ENCODE data around the gene RAB3A.

Gene RAB3A

DNA sequence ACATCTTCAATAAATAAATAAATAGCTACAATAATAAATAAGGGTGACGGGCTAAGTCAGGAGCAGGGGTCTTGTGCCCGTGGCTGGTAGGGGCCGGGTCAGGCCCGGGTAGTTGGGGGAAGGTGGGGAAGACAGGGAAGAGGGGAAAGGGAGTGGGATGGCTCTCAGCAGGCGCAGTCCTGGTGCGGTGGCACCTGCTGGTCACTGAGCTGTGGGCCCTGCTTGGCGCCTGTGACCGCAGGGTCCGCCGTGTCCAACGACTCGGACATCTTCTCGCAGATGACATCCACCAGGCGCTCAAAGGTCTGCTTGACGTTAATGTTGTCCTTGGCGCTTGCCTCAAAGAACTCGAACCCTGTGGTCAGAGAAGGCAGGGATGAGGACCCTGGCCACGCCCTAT lies 6.5 kb downstream of the RAB3A start:
- no peak for DNase-seq (ENCODE audit: low read depth)

- no peak for DNase-seq (ENCODE audit: low read depth)
Measured at GRCh38 chr19:18196511-18196845, 7.4 kb downstream of the RAB3A start.

DNA sequence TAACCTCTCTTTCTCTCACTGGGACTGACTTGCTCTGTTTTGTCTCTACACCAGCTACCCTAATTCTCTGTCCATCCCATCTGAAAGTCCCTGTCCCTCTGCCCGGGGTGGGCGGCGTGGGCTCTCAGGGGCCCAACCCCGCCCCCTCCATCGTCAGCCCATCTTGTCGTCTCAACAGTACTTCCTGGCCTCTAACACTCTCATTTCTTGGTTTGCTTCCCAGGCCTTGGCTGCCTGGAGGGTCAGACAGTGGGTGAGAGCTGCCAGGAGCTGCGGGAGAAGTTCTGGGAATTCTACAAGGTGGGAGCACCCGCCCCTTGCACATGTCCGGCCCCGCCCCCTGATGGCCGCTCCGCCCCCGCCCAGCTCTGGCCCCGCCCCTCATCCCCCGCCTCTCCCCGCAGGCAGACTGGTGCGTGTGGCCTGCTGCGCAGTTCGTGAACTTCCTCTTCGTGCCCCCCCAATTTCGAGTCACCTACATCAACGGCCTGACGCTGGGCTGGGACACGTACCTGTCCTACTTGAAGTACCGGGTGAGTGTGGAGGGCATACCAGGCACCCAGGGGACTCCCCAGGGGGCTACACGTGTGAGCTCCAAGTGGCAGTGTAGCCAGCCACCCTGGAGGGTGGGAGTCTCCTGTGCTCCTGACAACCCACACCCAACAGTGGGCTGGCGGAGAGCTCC lies 9.1 kb downstream of the RAB3A start:
- DNase-seq (ENCODE audit: low read depth) = no peak

DNA sequence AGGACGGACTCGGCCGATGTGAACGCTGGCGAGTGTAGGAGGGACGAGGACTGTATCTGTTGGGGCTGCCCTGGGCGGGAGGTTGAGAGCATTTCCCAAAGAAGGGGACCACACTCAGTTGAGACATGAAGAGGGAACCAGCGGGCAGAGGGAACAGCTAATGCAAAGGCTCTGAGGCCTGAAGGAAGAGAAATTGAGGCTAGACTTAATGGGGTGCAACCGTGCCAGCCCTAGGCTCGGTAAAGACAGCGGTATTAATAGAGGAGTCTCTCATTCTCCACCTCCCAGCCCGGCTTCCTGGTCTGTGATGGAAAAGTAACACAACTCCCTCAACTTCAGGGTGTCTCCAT lies 9.7 kb downstream of the RAB3A start:
- no peak for DNase-seq (ENCODE audit: low read depth)

- no peak for DNase-seq (ENCODE audit: low read depth)
Measured at GRCh38 chr19:18193388-18194180, 10.3 kb downstream of the RAB3A start.

GRCh38 chr19:18192673-18193387 lies 11.0 kb downstream of the RAB3A start, which contains the start of gene MPV17L2:
MPV17L2 (plus strand) TSS chr19:18193218; CDS start chr19:18193282, 64 bp downstream.
- DNase-seq (ENCODE audit: low read depth) = peak; percentile 97

- no peak for DNase-seq (ENCODE audit: low read depth)
Measured at GRCh38 chr19:18191640-18192062, 12.2 kb downstream of the RAB3A start.

DNA sequence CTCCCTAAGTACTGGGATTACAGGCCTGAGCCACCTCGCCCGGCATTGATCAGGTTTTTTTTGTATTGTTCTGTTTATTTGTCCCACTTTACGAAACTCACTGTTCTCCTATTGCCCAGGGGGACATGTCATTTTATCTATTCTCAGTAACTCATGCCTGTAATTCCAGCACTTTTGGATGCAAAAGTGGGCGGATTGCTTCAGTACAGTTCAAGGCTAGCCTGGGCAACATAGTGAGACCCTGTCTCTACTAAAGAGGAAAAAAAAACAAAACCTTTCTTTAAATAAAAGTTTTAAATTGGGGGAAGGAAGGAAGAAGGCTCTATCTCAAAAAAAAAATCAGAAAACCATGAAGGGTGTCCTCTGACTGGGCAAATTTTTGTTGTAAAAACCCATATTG lies 13.6 kb downstream of the RAB3A start:
- no peak for DNase-seq (ENCODE audit: low read depth)

GRCh38 chr19:18185538-18185937 lies 18.3 kb downstream of the RAB3A start:
- DNase-seq (ENCODE audit: low read depth) = no peak

GRCh38 chr19:18183529-18183928 lies 20.3 kb downstream of the RAB3A start:
- DNase-seq (ENCODE audit: low read depth) = no peak

GRCh38 chr19:18179957-18180356 lies 23.9 kb downstream of the RAB3A start:
- no peak for DNase-seq (ENCODE audit: low read depth)

DNA sequence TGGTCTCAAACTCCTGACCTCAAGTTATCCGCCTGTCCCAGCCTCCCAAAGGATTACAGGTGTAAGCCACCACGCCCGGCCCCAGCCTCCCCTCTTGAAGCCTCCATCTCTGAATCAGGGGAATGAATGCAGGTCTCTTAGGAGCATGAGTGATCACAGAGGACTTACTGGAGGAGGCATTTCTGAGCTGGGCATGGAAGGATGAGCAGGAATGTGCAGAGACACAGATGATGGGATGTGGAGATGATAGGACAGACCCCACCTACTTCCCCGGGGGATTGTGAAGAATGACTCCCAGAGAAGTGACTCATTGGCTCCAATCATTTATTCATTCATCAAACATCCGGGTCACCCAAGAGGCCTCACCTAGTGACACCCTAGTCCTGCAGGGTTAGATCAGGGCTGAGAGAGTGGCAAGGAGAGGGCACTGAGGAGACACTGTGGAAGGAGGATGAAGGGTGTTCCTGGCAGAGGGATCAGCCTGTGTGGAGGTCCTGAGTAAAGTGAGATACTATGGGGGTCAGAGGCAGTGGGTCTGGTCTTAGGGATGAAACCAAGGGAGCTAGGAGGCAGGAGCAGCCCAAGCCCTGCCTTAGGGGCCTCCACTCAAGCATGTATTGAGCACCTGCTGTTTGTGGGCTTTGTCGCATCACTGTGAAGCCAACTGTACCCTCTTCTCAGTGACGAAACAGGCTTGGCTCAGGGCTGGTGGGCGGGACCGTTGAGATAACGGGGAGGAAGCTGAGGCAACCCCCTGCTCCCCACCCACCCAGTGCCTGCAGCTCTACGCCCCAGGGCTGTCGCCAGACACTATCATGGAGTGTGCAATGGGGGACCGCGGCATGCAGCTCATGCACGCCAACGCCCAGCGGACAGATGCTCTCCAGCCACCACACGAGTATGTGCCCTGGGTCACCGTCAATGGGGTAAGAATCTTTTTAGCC lies 27.2 kb downstream of the RAB3A start:
- DNase-seq (ENCODE audit: low read depth) = no peak

- no peak for DNase-seq (ENCODE audit: low read depth)
Measured at GRCh38 chr19:18174983-18175382, 28.9 kb downstream of the RAB3A start.

GRCh38 chr19:18173572-18174288 lies 30.1 kb downstream of the RAB3A start, which contains the start of gene IFI30:
IFI30 (plus strand) TSS chr19:18173813; CDS start chr19:18173842, 29 bp downstream.
- DNase-seq (ENCODE audit: low read depth) = no peak

DNA sequence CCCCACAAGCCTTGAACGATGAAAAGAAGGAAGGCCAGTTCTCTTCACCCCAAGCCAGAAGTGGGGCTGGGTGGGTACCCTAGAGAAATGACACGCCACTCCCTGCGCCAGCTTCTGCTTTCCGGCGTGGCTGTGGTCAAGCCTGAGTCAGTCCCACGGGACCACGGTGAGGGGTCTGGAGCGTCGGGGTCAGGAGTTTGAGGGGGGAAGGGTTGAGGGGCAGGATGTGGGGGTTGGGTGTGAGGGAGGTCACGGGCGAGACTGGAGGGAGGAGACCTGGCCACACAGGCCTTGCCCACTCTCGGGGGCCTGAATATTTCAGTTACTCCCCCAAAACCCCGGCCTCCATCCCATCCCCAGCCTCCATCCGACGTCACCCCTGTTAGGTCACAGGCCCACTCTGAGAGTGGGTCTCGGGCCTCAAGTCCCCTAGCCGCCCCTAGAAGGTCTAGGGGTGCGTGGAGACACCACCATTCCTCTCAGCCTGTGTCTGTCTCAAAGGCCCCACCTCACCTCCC lies 30.7 kb downstream of the RAB3A start:
- DNase-seq (ENCODE audit: low read depth) = no peak

DNA sequence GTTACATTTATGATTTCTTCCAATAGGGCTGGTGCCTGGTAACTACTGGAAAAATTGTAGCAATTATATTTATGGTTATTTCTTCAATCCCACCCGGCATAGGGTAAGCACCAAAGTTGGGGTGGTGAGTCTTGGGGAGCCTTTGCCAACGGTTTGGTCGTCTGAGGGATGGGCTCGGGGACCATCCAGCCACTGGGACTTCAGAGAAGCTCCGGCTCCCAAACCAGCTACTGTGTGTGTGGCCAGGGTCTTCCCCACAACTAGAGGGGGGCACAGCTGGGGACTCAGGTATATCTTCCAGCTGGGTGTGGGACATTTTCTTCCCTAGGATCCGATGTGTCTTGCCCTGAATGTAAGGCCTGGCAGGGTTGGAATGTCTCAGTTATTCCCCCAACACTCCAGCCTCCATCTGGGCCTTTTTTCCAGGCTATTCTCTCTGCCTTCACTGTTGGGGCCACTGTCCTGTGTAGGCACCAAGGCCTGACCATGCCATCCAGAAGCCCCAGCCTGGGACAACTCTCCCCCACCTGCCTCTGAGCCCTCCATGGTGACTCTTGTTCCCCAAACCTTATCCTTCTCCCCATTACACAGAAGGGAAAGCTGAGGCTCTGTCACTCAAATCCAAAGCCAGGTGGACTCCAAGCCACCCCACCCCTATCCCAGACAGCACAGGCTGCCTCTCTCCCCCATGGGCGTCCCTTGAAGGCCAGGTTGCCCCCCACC lies 31.4 kb downstream of the RAB3A start:
- DNase-seq (ENCODE audit: low read depth) = no peak

GRCh38 chr19:18171605-18172327 lies 32.1 kb downstream of the RAB3A start:
- DNase-seq (ENCODE audit: low read depth) = no peak

DNA sequence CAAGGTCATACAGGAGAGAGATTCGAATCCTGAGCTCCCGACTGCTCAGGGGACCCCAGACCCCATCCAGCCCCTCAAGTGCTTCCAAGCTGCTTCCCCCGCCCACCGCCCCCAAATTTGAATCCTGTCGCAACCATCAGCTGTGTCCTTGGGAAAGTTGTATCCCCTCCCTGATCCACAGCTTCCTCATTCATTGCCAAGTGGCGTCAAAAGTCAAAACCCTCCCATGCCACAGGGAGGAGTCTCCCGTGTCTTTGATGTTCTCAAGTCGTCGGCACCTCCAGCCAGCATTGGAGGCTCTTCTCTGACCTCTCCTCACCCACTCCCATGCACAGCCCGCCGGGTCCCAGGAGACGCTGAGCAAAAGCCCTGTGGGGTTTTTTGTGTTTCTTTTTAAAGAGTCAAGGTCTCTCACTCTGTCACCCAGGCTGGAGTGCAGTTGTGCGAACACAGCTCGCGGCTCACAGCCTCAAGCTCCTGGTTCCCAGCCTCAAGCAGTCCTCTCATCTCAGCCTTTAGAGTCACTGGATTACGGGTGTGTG lies 33.1 kb downstream of the RAB3A start:
- no peak for DNase-seq (ENCODE audit: low read depth)

DNA sequence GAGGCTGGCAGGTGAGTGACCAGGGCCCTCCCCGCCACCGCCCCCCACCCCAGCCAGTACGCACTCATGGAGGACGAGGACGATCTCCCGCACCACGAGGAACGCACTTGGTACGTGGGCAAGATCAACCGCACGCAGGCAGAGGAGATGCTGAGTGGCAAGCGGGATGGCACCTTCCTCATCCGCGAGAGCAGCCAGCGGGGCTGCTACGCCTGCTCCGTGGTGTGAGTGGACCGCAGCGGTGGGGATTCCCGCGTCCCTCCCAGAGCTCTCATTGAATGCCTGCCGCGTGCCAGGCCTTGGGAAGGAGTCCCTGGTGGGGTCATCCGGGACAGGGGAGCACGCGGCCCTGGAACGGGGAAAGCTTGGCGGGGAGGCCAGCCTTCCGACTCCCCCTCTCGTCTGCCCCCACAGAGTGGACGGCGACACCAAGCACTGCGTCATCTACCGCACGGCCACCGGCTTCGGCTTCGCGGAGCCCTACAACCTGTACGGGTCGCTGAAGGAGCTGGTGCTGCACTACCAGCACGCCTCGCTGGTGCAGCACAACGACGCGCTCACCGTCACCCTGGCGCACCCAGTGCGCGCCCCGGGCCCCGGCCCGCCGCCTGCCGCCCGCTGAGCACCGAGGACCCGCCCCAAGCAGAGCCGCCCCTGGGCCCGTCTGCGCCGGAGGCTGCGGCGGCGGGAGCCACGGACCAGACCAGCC lies 35.0 kb downstream of the RAB3A start:
- DNase-seq (ENCODE audit: low read depth) = no peak

All from activated gamma-delta T cell treated with anti-CD3 and anti-CD28 coated beads, Interleukin-2, amount 50 U/mL, for 16 hours (primary cell).